Esophagus squamous epithelium (tissue), 5 donors: ENCODE results near the gene ERO1B. TPM values are rescaled to one million over a fixed set of nuclear protein-coding genes. Genes with fewer than 3 reads are reported as not detected.

Experiments
- DNase-seq: peaks from one replicate; lab custom pipeline; 2025; lab: John Stamatoyannopoulos, UW
- H3K27ac ChIP-seq, 4 donors: fragments of 200-600 bp; sonication (generic); one replicate each; pipeline ENCODE4 v1.5.1; 2016 to 2019; ENCODE audit warnings: mild to moderate bottlenecking in 1 of 4
- H3K27me3 ChIP-seq, 4 donors: fragments of 200-600 bp; sonication (generic); 1 replicate in 3 of 4; 2 replicates in 1 of 4; pipeline versions ENCODE4 v1.5.1 to v1.6.0; 2017 to 2021; ENCODE audit warnings: antibody characterized with exemption in 1 of 4
- H3K36me3 ChIP-seq, 3 donors: fragments of 200-600 bp; sonication (generic); one replicate each; pipeline ENCODE4 v1.5.1; 2016 to 2019
- H3K4me1 ChIP-seq, 3 donors: fragments of 200-600 bp; sonication (generic); one replicate each; pipeline ENCODE4 v1.5.1; 2017 to 2019
- H3K4me3 ChIP-seq, 4 donors: fragments of 200-600 bp; sonication (generic); 1 replicate in 3 of 4; 2 replicates in 1 of 4; pipeline ENCODE4 v1.5.1; 2016 to 2019; ENCODE audit warnings: mild to moderate bottlenecking in 2 of 4, moderate library complexity in 1 of 4
- H3K9me3 ChIP-seq, 3 donors: fragments of 200-600 bp; sonication (generic); one replicate each; pipeline ENCODE4 v1.5.1; 2016 to 2019
- CTCF ChIP-seq, 6 experiments: fragments of 450-650 bp in 4 of 6; fragments of 200-600 bp in 2 of 6; sonication (generic) in 2 of 6; IDR thresholded peaks; one replicate each; pipeline ENCODE4 v1.5.1; 2016 to 2019; ENCODE audit warnings: antibody characterized with exemption in 6 of 6, mild to moderate bottlenecking in 4 of 6, moderate library complexity in 4 of 6
- POLR2A ChIP-seq, 4 donors: fragments of 450-650 bp; IDR thresholded peaks; one replicate each; pipeline ENCODE4 v1.6.1; 2017; ENCODE audit warnings: antibody characterized with exemption in 4 of 4, mild to moderate bottlenecking in 4 of 4, moderate library complexity in 3 of 4
- WGBS, 2 donors: methylation state at CpG; one replicate each; pipeline ENCODE4 v1.1.5; 2018; 5-methylcytosine and 5-hydroxymethylcytosine counted together
- intact Hi-C: fragments of 100-400 bp; cut with DNase I; formaldehyde crosslinking; loops from one replicate; pipeline ENCODE4 v1.15.0; 2022
- total RNA-seq, 4 donors: library from RNA; depleted of rRNA; stranded (reverse); fragments of >200 nt; gene quantifications; one replicate each; pipeline ENCODE4 v1.1.0, GENCODE V29; 2016
- donor health status: DM: yes; HTN: yes; CAD: no.

ERO1B gene
- total RNA-seq, 4 donors from 2014 or later, result 1.2 to 6.3 (median 2.4) TPM

GRCh38 chr1:236206548-236206947 lies 75.2 kb downstream of the ERO1B start:
- intact Hi-C loops, result no loop called here
- WGBS, 2 donors, result 53 to 79% methylated on average over 4 of the region's 4 CpGs
- no peak for DNase-seq

DNA sequence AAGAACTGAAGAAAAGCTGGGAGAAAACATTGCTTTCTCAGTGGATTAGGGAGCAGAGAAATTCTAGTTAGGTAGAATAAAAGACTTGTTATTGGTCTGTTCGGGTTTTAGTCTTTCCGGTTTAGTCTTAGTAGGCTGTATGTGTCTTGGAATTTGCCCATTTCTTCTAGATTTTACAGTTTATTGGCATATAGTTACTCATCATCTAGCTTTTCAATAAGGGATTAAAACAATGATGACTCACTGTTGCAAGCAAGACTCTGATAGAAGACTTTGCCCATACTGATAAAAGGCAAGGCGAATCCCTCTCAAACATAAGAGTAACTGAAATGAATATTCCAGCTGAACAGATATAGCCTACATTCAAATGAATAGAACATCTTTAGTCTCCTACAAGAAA lies 77.1 kb downstream of the ERO1B start:
- DNase-seq, result no peak
- TF ChIP-seq CTCF (IDR thresholded peaks at IDR 0.05) (no peak), POLR2A (IDR thresholded peaks at IDR 0.05) (no peak)
- H3K4me1 ChIP-seq, result no peaks in the 10 kb centered on the region
- peaks cover 0 to 47% (median 0%) of the 10 kb centered on the region in 3 donors for H3K36me3 ChIP-seq
- intact Hi-C loops, result no loop called here
- peaks cover 0 to 23% (median 5%) of the 10 kb centered on the region in 3 donors for H3K9me3 ChIP-seq
- no peak overlapping the region for H3K27ac ChIP-seq
- 43 to 76% methylated on average over 3 of the region's 3 CpGs for WGBS, 2 donors
- H3K4me3 ChIP-seq, result no peak overlapping the region
- H3K27me3 ChIP-seq, result no peaks in the 10 kb centered on the region

More at GRCh38 chr1:236206548-236206947, 75.2 kb downstream of the ERO1B start:
- Histone ChIP-seq H3K36me3 (peaks cover 0 to 34% (median 0%) of the 10 kb centered on the region in 3 donors), H3K4me1 (no peaks in the 10 kb centered on the region), H3K4me3 (no peak overlapping the region), H3K27ac (no peak overlapping the region), H3K9me3 (peaks cover 0 to 7% (median 0%) of the 10 kb centered on the region in 3 donors), H3K27me3 (no peaks in the 10 kb centered on the region)
- TF ChIP-seq CTCF (IDR thresholded peaks at IDR 0.05) (no peak), POLR2A (IDR thresholded peaks at IDR 0.05) (no peak)

GRCh38 chr1:236204039-236204438 lies 77.7 kb downstream of the ERO1B start:
- TF ChIP-seq POLR2A (IDR thresholded peaks at IDR 0.05) (no peak), CTCF (IDR thresholded peaks at IDR 0.05) (no peak)
- peaks cover 0 to 44% (median 0%) of the 10 kb centered on the region in 3 donors for H3K36me3 ChIP-seq
- no peak overlapping the region for H3K4me3 ChIP-seq
- H3K9me3 ChIP-seq, result peaks cover 0 to 23% (median 5%) of the 10 kb centered on the region in 3 donors
- no peak overlapping the region for H3K27ac ChIP-seq
- intact Hi-C loops, result no loop called here
- no peaks in the 10 kb centered on the region for H3K27me3 ChIP-seq
- H3K4me1 ChIP-seq, result no peaks in the 10 kb centered on the region
- 72 to 82% methylated on average over 1 of the region's 1 CpG for WGBS, 2 donors
- no peak for DNase-seq

DNA sequence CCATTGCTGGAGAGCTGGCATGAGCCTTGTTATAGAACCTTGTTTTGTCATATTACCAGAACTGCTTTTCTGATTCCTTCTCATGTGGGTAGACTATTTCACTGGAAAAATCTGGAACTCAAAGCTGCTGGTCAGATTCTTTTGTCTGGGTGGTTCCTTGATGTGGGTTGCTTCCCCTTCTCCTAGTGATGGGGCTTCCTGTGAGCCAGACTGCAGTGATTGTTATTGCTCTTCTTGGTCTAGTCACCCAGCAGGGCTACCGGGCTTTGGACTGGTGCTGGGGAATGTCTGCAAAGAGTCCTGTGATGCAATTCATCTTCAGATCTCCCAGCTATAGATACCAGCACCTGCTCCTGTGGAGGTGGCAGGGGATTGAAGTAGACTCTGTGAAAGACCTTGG lies 80.0 kb downstream of the ERO1B start:
- DNase-seq, result no peak
- H3K27ac ChIP-seq, result no peak overlapping the region
- H3K9me3 ChIP-seq, result peaks cover 0 to 31% (median 5%) of the 10 kb centered on the region in 3 donors
- no peak overlapping the region for H3K4me3 ChIP-seq
- intact Hi-C loops, result no loop called here
- no peak for TF ChIP-seq POLR2A (IDR thresholded peaks at IDR 0.05)
- TF ChIP-seq CTCF (IDR thresholded peaks at IDR 0.05), result no peak
- H3K36me3 ChIP-seq, result peaks cover 0 to 56% (median 0%) of the 10 kb centered on the region in 3 donors
- no peaks in the 10 kb centered on the region for H3K27me3 ChIP-seq
- 88 to 100% methylated on average over 1 of the region's 1 CpG for WGBS, 2 donors
- no peaks in the 10 kb centered on the region for H3K4me1 ChIP-seq

DNA sequence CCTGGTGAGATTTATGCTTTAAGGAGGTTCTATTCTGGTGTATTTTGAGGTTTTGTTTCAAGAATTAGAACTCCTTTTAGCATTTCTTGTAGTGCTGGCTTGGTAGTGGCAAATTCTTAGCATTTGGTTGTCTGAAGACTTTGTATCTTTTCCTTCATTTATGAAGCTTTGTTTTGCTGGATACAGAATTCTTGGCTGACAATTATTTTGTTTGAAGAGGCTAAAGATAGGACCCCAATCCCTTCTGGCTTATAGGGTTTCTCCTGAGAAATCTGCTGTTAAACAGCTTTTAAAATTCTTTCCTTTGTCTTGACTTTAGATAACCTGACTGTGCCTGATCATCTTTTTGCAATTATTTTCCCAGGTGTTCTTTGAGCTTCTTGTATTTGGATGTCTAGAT lies 80.8 kb downstream of the ERO1B start:
- peaks cover 0 to 31% (median 5%) of the 10 kb centered on the region in 3 donors for H3K9me3 ChIP-seq
- no peak for DNase-seq
- H3K27ac ChIP-seq, result no peak overlapping the region
- intact Hi-C loops, result no loop called here
- H3K4me1 ChIP-seq, result no peaks in the 10 kb centered on the region
- H3K4me3 ChIP-seq, result no peak overlapping the region
- peaks cover 0 to 59% (median 0%) of the 10 kb centered on the region in 3 donors for H3K36me3 ChIP-seq
- no peaks in the 10 kb centered on the region for H3K27me3 ChIP-seq
- no peak for TF ChIP-seq CTCF (IDR thresholded peaks at IDR 0.05)
- TF ChIP-seq POLR2A (IDR thresholded peaks at IDR 0.05), result no peak
